Measurements from ENCODE around the gene C2CD5. TPM values are rescaled to one million over a fixed set of nuclear protein-coding genes. Genes with fewer than 3 reads are reported as not detected.

The C2CD5 gene
- total and polyA plus RNA-seq, 2 of the 13 experiments (the other 11 are each of a cell fraction or from before 2014, with no cell fraction given), result 12.6 to 14.6 TPM

GRCh38 chr12:22543246-22544037 is 900 bp downstream of the C2CD5 start (continued):
- TF ChIP-seq HNF1B (CRISPR knock-in tag; IDR thresholded peaks at IDR 0.05) (peak; percentile 71; the same call in 1 of the 2 replicates), PHB2 (IDR thresholded peaks at IDR 0.05; ENCODE audit: partially characterized antibody) (no peak), FOSL2 (CRISPR knock-in tag; IDR thresholded peaks at IDR 0.05) (0 out of 2 replicates have a peak, but pooled peaks have one; percentile 26), THAP9 (CRISPR knock-in tag; IDR thresholded peaks at IDR 0.05; ENCODE audit: borderline replicate concordance) (no peak), NR2F6 (IDR thresholded peaks at IDR 0.05) (no peak), NR2F6 (CRISPR knock-in tag; IDR thresholded peaks at IDR 0.05) (peak; percentile 20; the same call in 1 of the 2 replicates), TGIF2 (CRISPR knock-in tag; IDR thresholded peaks at IDR 0.05) (peak; percentile 33; the same call in 1 of the 2 replicates), ZNF432 (CRISPR knock-in tag; IDR thresholded peaks at IDR 0.05; ENCODE audit: borderline replicate concordance) (0 out of 2 replicates have a peak, but pooled peaks have one; percentile 41), RFXAP (CRISPR knock-in tag; IDR thresholded peaks at IDR 0.05; ENCODE audit: borderline replicate concordance) (no peak), ZBTB46 (CRISPR knock-in tag; IDR thresholded peaks at IDR 0.05; ENCODE audit: borderline replicate concordance) (0 out of 2 replicates have a peak, but pooled peaks have one; percentile 38), ZSCAN5A (CRISPR knock-in tag; IDR thresholded peaks at IDR 0.05; ENCODE audit: borderline replicate concordance) (no peak), JUND (CRISPR knock-in tag; IDR thresholded peaks at IDR 0.05) (no peak), SP4 (CRISPR knock-in tag; IDR thresholded peaks at IDR 0.05) (peak; percentile 23; the same call in 1 of the 2 replicates), TMF1 (CRISPR knock-in tag; IDR thresholded peaks at IDR 0.05; ENCODE audit: low read depth) (peak; percentile 40; the same call in 1 of the 2 replicates), TBX2 (CRISPR knock-in tag; IDR thresholded peaks at IDR 0.05; ENCODE audit: borderline replicate concordance) (0 out of 2 replicates have a peak, but pooled peaks have one; percentile 30), NFRKB (IDR thresholded peaks at IDR 0.05) (no peak), ZSCAN25 (CRISPR knock-in tag; IDR thresholded peaks at IDR 0.05) (no peak)
